CD8-positive, alpha-beta memory T cell (primary cell): ENCODE measurements around the gene HACD4. TPM values are rescaled to one million over a fixed set of nuclear protein-coding genes. Genes with fewer than 3 reads are reported as not detected.

Experiments used
- CTCF ChIA-PET: fragments of 350-600 bp; sonication (Branson Sonifier 250); formaldehyde crosslinking; loops from one replicate; lab custom pipeline; 2021; ENCODE audit warnings: antibody characterized with exemption; lab: Charles Lee
- POLR2A ChIA-PET: fragments of 350-600 bp; sonication (Branson Sonifier 250); formaldehyde crosslinking; loops from one replicate; lab custom pipeline; 2021; ENCODE audit warnings: antibody characterized with exemption; lab: Charles Lee
- DNase-seq, 5 donors: peaks; one replicate each; pipeline versions ENCODE4 v3.0.0 to v3.0.0-alpha.2; 2020 to 2022; ENCODE audit warnings: mixed read lengths in 1 of 5
- H3K27ac ChIP-seq: one replicate; pipeline ENCODE4 v1.7.0; 2013; ENCODE audit warnings: low read depth, mild to moderate bottlenecking, low read length, moderate library complexity
- H3K27me3 ChIP-seq: 2 replicates; pipeline ENCODE4 v1.7.0; 2013; ENCODE audit warnings: low read length, mild to moderate bottlenecking; ENCODE audit not compliant: insufficient read depth, poor library complexity, severe bottlenecking
- H3K36me3 ChIP-seq: 2 replicates; pipeline ENCODE4 v1.7.0; 2013; ENCODE audit warnings: mild to moderate bottlenecking, low read length, moderate library complexity; ENCODE audit not compliant: insufficient read depth
- H3K4me1 ChIP-seq: 2 replicates; pipeline ENCODE4 v1.7.0; 2013; ENCODE audit warnings: mild to moderate bottlenecking, low read length, moderate library complexity; ENCODE audit not compliant: insufficient read depth
- H3K4me3 ChIP-seq: 2 replicates; pipeline ENCODE4 v1.7.0; 2013; ENCODE audit warnings: mild to moderate bottlenecking, low read length
- H3K9me3 ChIP-seq: 2 replicates; pipeline ENCODE4 v1.7.0; 2013; ENCODE audit warnings: mild to moderate bottlenecking, low read length
- H3K27ac Mint-ChIP-seq, 8 donors: one replicate each; pipeline ENCODE4 v1.8.0; 2020 to 2021; ENCODE audit warnings: mixed read lengths in 8 of 8, mild to moderate bottlenecking in 6 of 8, inconsistent platforms in 3 of 8, moderate library complexity in 3 of 8
- H3K27me3 Mint-ChIP-seq, 2 donors: one replicate each; pipeline ENCODE4 v1.8.0; 2020 to 2021; ENCODE audit warnings: mixed read lengths in 2 of 2, mild to moderate bottlenecking in 1 of 2, moderate library complexity in 1 of 2
- H3K36me3 Mint-ChIP-seq, 3 donors: one replicate each; pipeline ENCODE4 v1.8.0; 2020 to 2021; ENCODE audit warnings: mixed read lengths in 3 of 3, inconsistent platforms in 1 of 3, mild to moderate bottlenecking in 1 of 3
- H3K4me1 Mint-ChIP-seq, 3 donors: one replicate each; pipeline ENCODE4 v1.8.0; 2020 to 2021; ENCODE audit warnings: mixed read lengths in 3 of 3, inconsistent platforms in 1 of 3, mild to moderate bottlenecking in 1 of 3
- H3K4me3 Mint-ChIP-seq, 7 donors: one replicate each; pipeline ENCODE4 v1.8.0; 2020 to 2021; ENCODE audit warnings: mixed read lengths in 7 of 7, mild to moderate bottlenecking in 6 of 7, moderate library complexity in 4 of 7, inconsistent platforms in 2 of 7
- H3K9me3 Mint-ChIP-seq, 5 donors: one replicate each; pipeline ENCODE4 v1.8.0; 2020 to 2022; ENCODE audit warnings: mixed read lengths in 5 of 5, mild to moderate bottlenecking in 3 of 5, moderate library complexity in 2 of 5, inconsistent platforms in 1 of 5
- polyA plus RNA-seq: library from polyadenylated mRNA; unstranded; fragments of 300-500 nt; fragmentation: Illumina TruSeq; gene quantifications from one replicate; pipeline ENCODE4 v1.2.3, GENCODE V29; 2021
- total RNA-seq, 2 experiments: library from RNA; stranded (reverse); gene quantifications; one replicate each; pipeline ENCODE4 v1.2.3, GENCODE V29; 2021

HACD4 gene
- total and polyA plus RNA-seq, 3 experiments from 2014 or later = 4.4 to 8.3 (median 4.4) TPM

GRCh38 chr9:21060919-21061561, 29.6 kb upstream of the HACD4 start:
- POLR2A ChIA-PET = interaction anchor here (0.7 kb wide), 1 partner anchor 1935 kb away, joined by 3 read pairs; no protein-coding TSS in a partner anchor
- H3K27me3 ChIP-seq = no peaks in the 10 kb centered on the region

DNA sequence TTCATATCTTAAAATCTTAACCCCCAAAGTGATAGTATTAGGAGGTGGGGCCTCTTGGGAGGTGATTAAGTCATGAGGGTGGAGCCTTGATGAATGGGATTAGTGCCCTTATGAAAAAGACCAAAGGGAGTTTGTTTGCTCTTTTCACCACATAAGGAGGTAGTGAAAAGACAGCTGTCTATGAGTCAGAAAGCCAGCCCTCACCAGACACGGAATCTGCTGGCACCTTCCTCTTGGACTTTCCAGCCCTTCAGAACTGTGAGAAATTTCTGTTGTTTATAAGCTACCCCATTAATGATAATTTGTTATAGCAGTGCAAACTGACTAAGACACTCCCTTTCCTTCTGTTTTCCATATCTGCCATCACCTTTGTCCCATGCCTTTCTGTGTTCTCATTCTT, 25.5 kb upstream of the HACD4 start:
- Histone ChIP-seq H3K36me3 (no peaks in the 10 kb centered on the region), H3K27me3 (no peaks in the 10 kb centered on the region), H3K27ac (no peak overlapping the region), H3K9me3 (no peaks in the 10 kb centered on the region), H3K4me3 (no peak overlapping the region), H3K4me1 (peaks cover 10% of the 10 kb centered on the region)
- ChIA-PET POLR2A (no interaction called here), CTCF (no interaction called here)
- Mint-ChIP-seq H3K4me1 (peaks cover 16 to 22% (median 21%) of the 10 kb centered on the region in 3 donors), H3K36me3 (peaks cover 0 to 4% (median 0%) of the 10 kb centered on the region in 3 donors), H3K27ac (no peak overlapping the region), H3K9me3 (no peaks in the 10 kb centered on the region), H3K27me3 (no peaks in the 10 kb centered on the region), H3K4me3 (no peak overlapping the region)
- DNase-seq = no peak

More at GRCh38 chr9:21060919-21061561, 29.6 kb upstream of the HACD4 start:
- Mint-ChIP-seq H3K4me3 (peak overlapping the region in 2 of 7 donors; percentile 9 to 39), H3K9me3 (no peaks in the 10 kb centered on the region), H3K36me3 (no peaks in the 10 kb centered on the region), H3K27me3 (no peaks in the 10 kb centered on the region), H3K4me1 (peaks cover 16 to 23% (median 21%) of the 10 kb centered on the region in 3 donors), H3K27ac (peak overlapping the region in 5 of 8 donors; percentile 7 to 55 (median 27))
- CTCF ChIA-PET = interaction anchor here (1.5 kb wide), 1 partner anchor 18 kb away, joined by 3 read pairs; no protein-coding TSS in a partner anchor
- Histone ChIP-seq H3K27ac (no peak overlapping the region), H3K36me3 (no peaks in the 10 kb centered on the region), H3K4me1 (peaks cover 10% of the 10 kb centered on the region), H3K9me3 (no peaks in the 10 kb centered on the region), H3K4me3 (no peak overlapping the region)
- peak in 2 of 5 donors; percentile 6 to 7 for DNase-seq

DNA sequence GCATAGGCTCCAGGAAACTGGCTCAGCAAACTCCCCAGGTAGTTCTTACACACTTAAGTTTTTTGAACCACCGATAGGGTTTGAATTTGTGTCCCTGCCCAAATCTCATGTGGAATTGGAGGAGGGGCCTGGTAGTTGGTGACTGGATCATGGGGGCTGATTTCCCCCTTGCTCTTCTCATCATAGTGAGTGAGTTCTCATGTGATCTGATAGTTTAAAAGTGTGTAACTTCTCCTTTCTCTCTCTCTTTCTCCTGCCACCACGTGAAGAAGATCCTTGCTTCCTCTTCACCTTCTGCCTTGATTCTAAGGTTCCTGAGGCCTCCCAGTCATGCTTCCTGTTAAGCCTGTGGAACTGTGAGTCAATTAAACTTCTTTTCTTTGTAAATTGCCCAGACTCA, 22.4 kb upstream of the HACD4 start:
- Mint-ChIP-seq H3K36me3 (peaks cover 0 to 8% (median 0%) of the 10 kb centered on the region in 3 donors), H3K27ac (no peak overlapping the region), H3K4me3 (no peak overlapping the region), H3K9me3 (no peaks in the 10 kb centered on the region), H3K27me3 (no peaks in the 10 kb centered on the region), H3K4me1 (no peaks in the 10 kb centered on the region)
- Histone ChIP-seq H3K4me3 (no peak overlapping the region), H3K4me1 (no peaks in the 10 kb centered on the region), H3K9me3 (no peaks in the 10 kb centered on the region), H3K36me3 (no peaks in the 10 kb centered on the region), H3K27me3 (no peaks in the 10 kb centered on the region), H3K27ac (no peak overlapping the region)
- ChIA-PET POLR2A (no interaction called here), CTCF (interaction anchor here (0.7 kb wide), 1 partner anchor 145 kb away, joined by 4 read pairs; no protein-coding TSS in a partner anchor)
- no peak for DNase-seq

DNA sequence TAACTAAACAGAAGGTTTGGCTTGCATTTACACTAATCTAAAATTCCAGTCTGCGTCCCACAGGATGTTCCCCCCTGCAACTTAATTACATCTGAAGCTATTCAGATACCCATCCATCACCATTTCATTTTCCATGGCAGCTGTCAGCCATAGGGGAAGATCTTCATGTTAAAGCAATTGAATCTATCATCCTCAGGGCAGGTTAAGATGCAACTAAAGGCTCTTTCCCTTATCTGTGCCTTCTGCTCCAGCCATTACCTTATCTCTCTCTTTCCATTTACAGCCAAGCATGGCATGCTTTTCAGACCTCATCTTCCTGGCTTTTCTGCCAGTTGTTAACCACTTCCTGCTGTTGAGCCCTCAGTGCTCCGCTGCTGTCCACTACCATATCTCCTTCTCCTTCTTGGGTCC, 15.8 kb upstream of the HACD4 start:
- peaks cover 0 to 4% (median 0%) of the 10 kb centered on the region in 3 donors for H3K36me3 Mint-ChIP-seq
- POLR2A ChIA-PET = no interaction called here
- no peaks in the 10 kb centered on the region for H3K27me3 ChIP-seq
- no peak overlapping the region for H3K4me3 ChIP-seq
- H3K4me3 Mint-ChIP-seq = no peak overlapping the region
- H3K4me1 Mint-ChIP-seq = peaks cover 0 to 7% (median 5%) of the 10 kb centered on the region in 3 donors
- H3K4me1 ChIP-seq = no peaks in the 10 kb centered on the region
- no peak overlapping the region for H3K27ac ChIP-seq
- no peaks in the 10 kb centered on the region for H3K9me3 Mint-ChIP-seq
- H3K36me3 ChIP-seq = no peaks in the 10 kb centered on the region
- H3K27me3 Mint-ChIP-seq = no peaks in the 10 kb centered on the region
- no peaks in the 10 kb centered on the region for H3K9me3 ChIP-seq
- H3K27ac Mint-ChIP-seq = no peak overlapping the region
- CTCF ChIA-PET = no interaction called here
- DNase-seq = no peak

- Mint-ChIP-seq H3K4me1 (peaks cover 12 to 21% (median 17%) of the 10 kb centered on the region in 3 donors), H3K36me3 (no peaks in the 10 kb centered on the region), H3K27ac (no peak overlapping the region), H3K9me3 (no peaks in the 10 kb centered on the region), H3K27me3 (no peaks in the 10 kb centered on the region), H3K4me3 (no peak overlapping the region)
- no peak overlapping the region for H3K27ac ChIP-seq
- CTCF ChIA-PET = no interaction called here
- H3K9me3 ChIP-seq = no peaks in the 10 kb centered on the region
- no peaks in the 10 kb centered on the region for H3K27me3 ChIP-seq
- H3K36me3 ChIP-seq = no peaks in the 10 kb centered on the region
- peaks cover 7% of the 10 kb centered on the region for H3K4me1 ChIP-seq
- no peak overlapping the region for H3K4me3 ChIP-seq
- POLR2A ChIA-PET = no interaction called here
- DNase-seq = no peak
Observed at GRCh38 chr9:21043841-21044240, 12.4 kb upstream of the HACD4 start.

DNA sequence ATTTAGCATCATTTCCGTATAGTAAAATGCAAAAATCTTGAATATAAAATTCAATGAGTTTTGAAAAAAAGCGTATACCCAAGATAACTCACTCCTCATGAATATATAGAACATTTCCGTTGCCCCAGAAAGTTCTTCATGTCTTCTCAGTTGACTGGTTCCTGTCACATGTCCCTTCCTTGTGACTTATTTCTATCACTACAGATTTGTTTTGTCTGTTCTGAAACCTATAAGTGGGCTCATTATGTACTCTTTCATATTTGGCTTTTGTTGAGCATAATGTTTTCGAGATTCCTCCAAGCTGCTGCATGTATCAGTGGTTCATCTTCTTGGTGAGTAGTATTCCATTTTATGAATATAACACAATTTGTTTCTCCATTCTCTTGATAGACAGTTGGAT, 11.0 kb upstream of the HACD4 start:
- ChIA-PET POLR2A (no interaction called here), CTCF (no interaction called here)
- Mint-ChIP-seq H3K36me3 (no peaks in the 10 kb centered on the region), H3K27me3 (no peaks in the 10 kb centered on the region), H3K27ac (no peak overlapping the region), H3K4me1 (peaks cover 12 to 20% (median 17%) of the 10 kb centered on the region in 3 donors), H3K4me3 (no peak overlapping the region), H3K9me3 (no peaks in the 10 kb centered on the region)
- Histone ChIP-seq H3K9me3 (no peaks in the 10 kb centered on the region), H3K27me3 (no peaks in the 10 kb centered on the region), H3K4me3 (no peak overlapping the region), H3K36me3 (no peaks in the 10 kb centered on the region), H3K4me1 (peaks cover 7% of the 10 kb centered on the region), H3K27ac (no peak overlapping the region)
- DNase-seq = no peak

GRCh38 chr9:21039302-21039701, 7.9 kb upstream of the HACD4 start:
- Histone ChIP-seq H3K27ac (no peak overlapping the region), H3K4me1 (peaks cover 7% of the 10 kb centered on the region), H3K9me3 (no peaks in the 10 kb centered on the region), H3K27me3 (no peaks in the 10 kb centered on the region), H3K4me3 (no peak overlapping the region), H3K36me3 (no peaks in the 10 kb centered on the region)
- H3K9me3 Mint-ChIP-seq = no peaks in the 10 kb centered on the region
- peaks cover 0 to 4% (median 0%) of the 10 kb centered on the region in 3 donors for H3K36me3 Mint-ChIP-seq
- H3K27me3 Mint-ChIP-seq = peaks cover 0 to 1% of the 10 kb centered on the region in 2 donors
- DNase-seq = no peak
- POLR2A ChIA-PET = no interaction called here
- H3K4me3 Mint-ChIP-seq = peak overlapping the region in 5 of 7 donors; percentile 9 to 50 (median 32)
- CTCF ChIA-PET = interaction anchor here (1.3 kb wide), 1 partner anchor 20 kb away, joined by 3 read pairs; no protein-coding TSS in a partner anchor
- peak overlapping the region in 6 of 8 donors; percentile 20 to 97 (median 66) for H3K27ac Mint-ChIP-seq
- peaks cover 12 to 15% (median 14%) of the 10 kb centered on the region in 3 donors for H3K4me1 Mint-ChIP-seq

DNA sequence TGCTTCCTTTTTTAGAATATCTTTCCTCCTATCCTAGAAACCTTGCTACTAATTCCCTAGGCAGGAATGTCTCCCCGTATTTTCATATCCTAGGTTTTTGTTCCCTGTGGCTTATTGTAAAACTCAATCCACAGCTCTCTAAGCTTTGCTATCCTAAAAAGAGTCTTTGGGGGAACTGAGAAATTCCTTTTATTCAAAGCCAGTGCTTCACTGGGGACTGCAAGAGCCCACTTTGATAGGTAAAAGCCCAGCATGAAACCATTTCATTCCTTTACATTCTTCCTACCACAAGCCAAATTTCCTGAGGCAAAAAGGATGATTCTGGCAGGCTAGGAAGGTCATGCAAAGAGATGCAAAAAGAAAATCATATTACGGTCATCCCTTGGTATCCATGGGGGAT, 5.8 kb upstream of the HACD4 start:
- Mint-ChIP-seq H3K36me3 (peaks cover 0 to 4% (median 0%) of the 10 kb centered on the region in 3 donors), H3K27ac (no peak overlapping the region), H3K27me3 (peaks cover 0 to 1% of the 10 kb centered on the region in 2 donors), H3K9me3 (no peaks in the 10 kb centered on the region), H3K4me3 (peak overlapping the region in 1 of 7 donors; percentile 39), H3K4me1 (peaks cover 23 to 30% (median 25%) of the 10 kb centered on the region in 3 donors)
- ChIA-PET POLR2A (interaction anchor here (0.5 kb wide), 1 partner anchor 49 kb away, joined by 6 read pairs; no protein-coding TSS in a partner anchor), CTCF (no interaction called here)
- DNase-seq = no peak
- Histone ChIP-seq H3K9me3 (no peaks in the 10 kb centered on the region), H3K4me1 (peaks cover 13% of the 10 kb centered on the region), H3K36me3 (no peaks in the 10 kb centered on the region), H3K27ac (no peak overlapping the region), H3K4me3 (no peak overlapping the region), H3K27me3 (no peaks in the 10 kb centered on the region)
